Measurements from ENCODE around the gene NKAIN4. TPM values are rescaled to one million over a fixed set of nuclear protein-coding genes. Genes with fewer than 3 reads are reported as not detected.

NKAIN4 gene
- total RNA-seq, 1 donor from 2014 or later: 3.0 TPM

DNA sequence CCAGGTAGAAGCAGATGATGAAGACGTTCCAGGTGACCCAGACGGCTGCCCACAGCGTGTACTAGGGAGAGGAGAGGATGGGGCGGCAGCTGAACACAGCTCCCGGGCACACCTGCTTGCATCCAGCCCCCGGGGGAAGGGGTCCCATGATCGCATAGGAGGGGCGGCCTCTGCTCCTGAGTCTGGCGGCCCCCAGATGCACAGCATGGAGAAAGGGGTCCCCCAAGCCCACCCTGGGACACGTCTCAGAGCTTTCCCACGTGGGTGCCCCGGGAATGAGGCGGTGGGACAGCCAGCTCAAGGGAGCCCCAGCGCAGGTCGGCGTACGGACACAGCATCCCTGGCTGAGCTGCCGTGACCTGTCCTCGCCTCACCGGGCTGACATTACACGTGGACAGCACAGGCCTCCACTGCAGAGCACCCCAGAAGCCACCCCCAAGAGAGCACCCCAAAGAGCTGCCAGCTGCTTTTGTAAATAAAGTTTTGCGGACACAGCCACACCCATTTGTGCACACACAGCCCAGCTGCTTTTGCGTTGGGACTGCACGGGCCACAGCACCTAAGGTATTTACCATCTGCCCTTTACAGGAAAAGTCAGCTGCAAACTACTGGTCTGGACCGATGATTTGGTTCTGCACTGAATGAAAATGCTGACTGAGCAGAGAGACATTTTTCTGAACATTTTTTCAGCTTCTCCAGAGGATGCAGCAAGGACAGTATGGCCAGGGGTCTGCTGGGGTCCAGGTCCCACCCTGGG is 5.2 kb downstream of the NKAIN4 start:
- no peaks in the 10 kb centered on the region for H3K9me3 Mint-ChIP-seq (ENCODE audit: low read depth)
- H3K27me3 Mint-ChIP-seq (ENCODE audit: low read depth): peaks cover 12% of the 10 kb centered on the region
- H3K4me1 Mint-ChIP-seq (ENCODE audit: low read depth): peaks cover 13% of the 10 kb centered on the region
- no peak for DNase-seq (ENCODE audit: low spot score)
- TF ChIP-seq CTCF (IDR thresholded peaks at IDR 0.05): no peak
- H3K36me3 Mint-ChIP-seq (ENCODE audit: low read depth): no peaks in the 10 kb centered on the region
- no peak overlapping the region for H3K27ac Mint-ChIP-seq (ENCODE audit: unreplicated experiment)
- no peak overlapping the region for H3K4me3 Mint-ChIP-seq (ENCODE audit: unreplicated experiment)

- peaks cover 7% of the 10 kb centered on the region for H3K27me3 Mint-ChIP-seq (ENCODE audit: low read depth)
- H3K27ac Mint-ChIP-seq (ENCODE audit: unreplicated experiment): no peak overlapping the region
- no peak for DNase-seq (ENCODE audit: low spot score)
- no peaks in the 10 kb centered on the region for H3K36me3 Mint-ChIP-seq (ENCODE audit: low read depth)
- no peak for TF ChIP-seq CTCF (IDR thresholded peaks at IDR 0.05)
- H3K9me3 Mint-ChIP-seq (ENCODE audit: low read depth): no peaks in the 10 kb centered on the region
- no peak overlapping the region for H3K4me3 Mint-ChIP-seq (ENCODE audit: unreplicated experiment)
- H3K4me1 Mint-ChIP-seq (ENCODE audit: low read depth): peaks cover 9% of the 10 kb centered on the region
Measured at GRCh38 chr20:63247671-63248228, 6.5 kb downstream of the NKAIN4 start.

- Mint-ChIP-seq H3K27me3 (ENCODE audit: low read depth) (peaks cover 4% of the 10 kb centered on the region), H3K36me3 (ENCODE audit: low read depth) (no peaks in the 10 kb centered on the region), H3K9me3 (ENCODE audit: low read depth) (no peaks in the 10 kb centered on the region), H3K4me1 (ENCODE audit: low read depth) (peaks cover 7% of the 10 kb centered on the region), H3K27ac (ENCODE audit: unreplicated experiment) (no peak overlapping the region), H3K4me3 (ENCODE audit: unreplicated experiment) (no peak overlapping the region)
- DNase-seq (ENCODE audit: low spot score): no peak
- no peak for TF ChIP-seq CTCF (IDR thresholded peaks at IDR 0.05)
Measured at GRCh38 chr20:63246490-63247288, 7.6 kb downstream of the NKAIN4 start.

DNA sequence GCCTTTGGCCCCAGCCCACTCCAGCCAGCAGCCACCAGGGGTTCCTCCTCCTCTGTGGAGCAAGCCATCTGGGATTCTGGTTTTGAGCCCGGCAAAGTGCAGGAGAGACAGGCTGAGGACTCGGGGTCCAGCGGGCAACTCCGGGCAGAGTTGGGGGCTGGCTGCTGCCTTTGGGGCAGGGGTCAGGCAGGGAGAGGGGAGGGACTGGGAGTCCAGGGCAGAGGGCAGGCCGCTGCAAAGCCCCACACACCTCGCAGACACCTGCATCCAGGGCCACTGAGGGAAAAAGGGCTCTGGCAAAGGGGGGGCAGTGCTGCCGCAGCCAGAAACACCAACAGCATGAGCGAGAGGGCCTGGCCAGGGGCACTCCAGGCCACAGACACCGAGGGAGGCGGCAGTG is 9.8 kb downstream of the NKAIN4 start:
- no peak for DNase-seq (ENCODE audit: low spot score)
- no peaks in the 10 kb centered on the region for H3K9me3 Mint-ChIP-seq (ENCODE audit: low read depth)
- H3K4me3 Mint-ChIP-seq (ENCODE audit: unreplicated experiment): no peak overlapping the region
- H3K27ac Mint-ChIP-seq (ENCODE audit: unreplicated experiment): no peak overlapping the region
- peaks cover 4% of the 10 kb centered on the region for H3K27me3 Mint-ChIP-seq (ENCODE audit: low read depth)
- no peak for TF ChIP-seq CTCF (IDR thresholded peaks at IDR 0.05)
- H3K36me3 Mint-ChIP-seq (ENCODE audit: low read depth): no peaks in the 10 kb centered on the region
- peaks cover 10% of the 10 kb centered on the region for H3K4me1 Mint-ChIP-seq (ENCODE audit: low read depth)

DNA sequence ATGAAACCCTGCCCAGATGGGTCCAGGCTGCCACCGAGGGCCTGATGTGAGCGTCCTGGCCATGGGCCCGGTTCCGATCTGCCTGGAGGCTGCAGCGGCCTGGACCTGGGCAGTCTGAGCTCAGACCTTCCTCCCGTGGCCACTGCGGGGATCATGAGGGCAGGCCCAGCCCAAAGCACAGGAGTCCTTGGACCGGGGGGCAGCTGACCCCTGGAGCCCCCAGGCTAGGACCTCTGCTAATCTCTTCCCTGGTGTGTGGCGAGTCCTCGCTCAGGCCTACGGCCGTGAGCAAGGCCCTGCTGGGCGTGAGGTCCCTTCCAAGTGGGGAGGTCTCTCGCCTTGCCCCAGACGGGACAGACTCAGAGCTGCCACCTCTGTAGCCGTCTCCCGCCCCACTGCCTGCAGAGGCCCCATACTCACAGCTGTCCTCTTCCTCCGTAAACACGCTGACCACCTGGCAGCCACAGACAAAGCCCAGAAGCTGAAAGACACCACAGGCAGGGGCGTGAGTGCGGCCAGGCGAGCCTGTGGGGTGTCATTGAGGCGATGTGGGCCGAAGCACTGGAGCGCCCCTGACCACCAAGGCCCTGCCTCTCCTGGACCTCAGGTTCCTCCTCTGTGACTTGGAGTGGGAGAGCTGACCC is 10.5 kb downstream of the NKAIN4 start:
- Mint-ChIP-seq H3K4me3 (ENCODE audit: unreplicated experiment) (no peak overlapping the region), H3K27me3 (ENCODE audit: low read depth) (peaks cover 4% of the 10 kb centered on the region), H3K27ac (ENCODE audit: unreplicated experiment) (no peak overlapping the region), H3K36me3 (ENCODE audit: low read depth) (no peaks in the 10 kb centered on the region), H3K9me3 (ENCODE audit: low read depth) (no peaks in the 10 kb centered on the region), H3K4me1 (ENCODE audit: low read depth) (peaks cover 10% of the 10 kb centered on the region)
- no peak for TF ChIP-seq CTCF (IDR thresholded peaks at IDR 0.05)
- no peak for DNase-seq (ENCODE audit: low spot score)

Data from chondrocyte (in vitro differentiated cells).